ENCODE results near the gene FNIP1.
A peak's percentile ranks its signal among the peaks of the same experiment; 100 is the strongest.

FNIP1 gene

DNA sequence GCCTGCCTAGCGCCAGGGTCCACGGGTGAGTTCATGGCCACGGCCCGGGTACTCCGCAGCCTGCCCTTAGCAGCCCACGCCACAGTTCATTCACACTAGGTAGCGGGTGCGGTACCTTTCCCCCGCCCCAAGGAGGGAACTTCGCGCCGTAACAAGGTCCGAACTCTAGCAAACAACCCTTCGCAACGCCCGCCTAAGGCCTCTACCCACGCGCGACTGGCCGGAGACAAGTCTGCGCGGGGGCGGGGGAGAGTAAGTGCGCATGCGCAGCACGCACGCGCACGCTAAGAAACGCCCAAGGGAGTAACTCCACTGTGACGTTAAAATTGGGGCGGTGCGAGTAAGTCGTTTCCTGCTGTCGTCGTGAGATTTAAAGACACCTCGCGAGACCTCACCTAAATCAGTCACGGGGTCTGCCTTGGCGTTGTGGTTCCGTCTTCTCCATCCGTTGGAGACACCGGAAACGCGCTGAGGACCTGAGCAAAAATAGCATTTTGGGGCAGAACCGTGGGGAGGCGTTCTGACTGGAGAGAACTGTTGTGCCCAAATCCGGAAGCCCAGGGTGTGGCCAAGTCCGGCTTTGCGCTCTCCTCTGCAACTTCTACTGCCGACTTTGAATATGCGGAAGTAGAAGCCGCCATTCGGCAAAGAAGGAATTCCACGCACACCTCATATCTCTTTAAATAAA is 161.7 kb downstream of the FNIP1 start, which contains the start of gene RAPGEF6:
Gene RAPGEF6 (minus strand): TSS at position 234 of the 688 bp plus-strand sequence. CDS start 199 bp downstream, at position 35.
- H3K27me3 ChIP-seq (replicated peaks): no peaks in the 10 kb centered on the region
- peak within 1 kb of the TSS; percentile 91 for H3K27ac ChIP-seq
- in situ Hi-C loops (cut with HindIII; ENCODE audit: low pct_ligation_motif_present, low sequenced_read_pairs): no loop called here
- no peaks in the 10 kb centered on the region for H3K36me3 ChIP-seq (replicated peaks)
- DNase-seq: peak; percentile 100
- peak within 1 kb of the TSS; percentile 91 for H3K4me3 ChIP-seq (ENCODE audit: low read depth, low read length)
- TF ChIP-seq, protein P1, sequence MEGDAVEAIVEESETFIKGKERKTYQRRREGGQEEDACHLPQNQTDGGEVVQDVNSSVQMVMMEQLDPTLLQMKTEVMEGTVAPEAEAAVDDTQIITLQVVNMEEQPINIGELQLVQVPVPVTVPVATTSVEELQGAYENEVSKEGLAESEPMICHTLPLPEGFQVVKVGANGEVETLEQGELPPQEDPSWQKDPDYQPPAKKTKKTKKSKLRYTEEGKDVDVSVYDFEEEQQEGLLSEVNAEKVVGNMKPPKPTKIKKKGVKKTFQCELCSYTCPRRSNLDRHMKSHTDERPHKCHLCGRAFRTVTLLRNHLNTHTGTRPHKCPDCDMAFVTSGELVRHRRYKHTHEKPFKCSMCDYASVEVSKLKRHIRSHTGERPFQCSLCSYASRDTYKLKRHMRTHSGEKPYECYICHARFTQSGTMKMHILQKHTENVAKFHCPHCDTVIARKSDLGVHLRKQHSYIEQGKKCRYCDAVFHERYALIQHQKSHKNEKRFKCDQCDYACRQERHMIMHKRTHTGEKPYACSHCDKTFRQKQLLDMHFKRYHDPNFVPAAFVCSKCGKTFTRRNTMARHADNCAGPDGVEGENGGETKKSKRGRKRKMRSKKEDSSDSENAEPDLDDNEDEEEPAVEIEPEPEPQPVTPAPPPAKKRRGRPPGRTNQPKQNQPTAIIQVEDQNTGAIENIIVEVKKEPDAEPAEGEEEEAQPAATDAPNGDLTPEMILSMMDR (IDR thresholded peaks at IDR 0.05; ENCODE audit: low read depth, low read length, missing control alignments): peak; percentile 3

DNA sequence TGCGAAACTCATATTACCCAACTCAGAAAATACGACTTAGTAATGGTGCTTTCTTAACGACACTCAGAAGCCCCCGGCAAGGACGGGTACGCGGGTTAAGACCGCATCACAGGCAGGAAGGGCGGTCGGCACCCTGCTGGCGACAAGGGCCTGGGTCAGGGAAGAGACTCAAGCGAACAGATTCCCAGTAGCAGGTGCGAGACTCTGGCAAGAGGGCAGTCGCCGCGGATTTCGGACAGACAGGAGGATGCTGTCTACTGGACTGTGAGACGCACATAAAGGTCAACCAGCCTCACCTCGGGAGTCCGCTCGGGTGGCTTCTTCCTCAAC is 162.2 kb downstream of the FNIP1 start:
- Histone ChIP-seq H3K4me3 (ENCODE audit: low read depth, low read length) (peak overlapping the region; percentile 91), H3K27ac (peak overlapping the region; percentile 91), H3K36me3 (replicated peaks) (no peaks in the 10 kb centered on the region), H3K27me3 (replicated peaks) (no peaks in the 10 kb centered on the region)
- TF ChIP-seq, protein P1 (IDR thresholded peaks at IDR 0.05; ENCODE audit: low read depth, low read length, missing control alignments): peak; percentile 24
- peak; percentile 42 for DNase-seq
- in situ Hi-C loops (cut with HindIII; ENCODE audit: low pct_ligation_motif_present, low sequenced_read_pairs): no loop called here

DNA sequence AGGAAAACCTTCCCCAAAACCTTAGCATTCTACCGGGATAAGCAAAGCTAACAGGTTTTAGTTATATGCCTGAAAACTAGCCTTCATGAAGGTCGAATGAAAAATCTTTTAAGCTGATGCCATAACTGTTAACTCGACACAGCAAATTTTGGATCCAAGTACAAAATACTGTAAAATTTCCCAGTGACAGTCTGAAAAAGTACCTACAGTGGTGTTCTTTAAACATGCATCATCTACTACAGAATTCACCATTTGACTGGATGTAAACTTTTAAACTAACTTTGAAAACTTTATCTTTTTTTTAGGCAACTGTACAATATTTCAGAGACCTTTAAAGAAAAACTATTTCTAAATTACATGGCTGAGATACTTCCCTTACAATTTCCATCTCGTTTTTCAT is 162.6 kb downstream of the FNIP1 start:
- in situ Hi-C loops (cut with HindIII; ENCODE audit: low pct_ligation_motif_present, low sequenced_read_pairs): no loop called here
- H3K4me3 ChIP-seq (ENCODE audit: low read depth, low read length): peak overlapping the region; percentile 91
- H3K27me3 ChIP-seq (replicated peaks): no peaks in the 10 kb centered on the region
- TF ChIP-seq, protein P1 (IDR thresholded peaks at IDR 0.05; ENCODE audit: low read depth, low read length, missing control alignments): no peak
- no peaks in the 10 kb centered on the region for H3K36me3 ChIP-seq (replicated peaks)
- peak overlapping the region; percentile 91 for H3K27ac ChIP-seq
- DNase-seq: no peak

DNA sequence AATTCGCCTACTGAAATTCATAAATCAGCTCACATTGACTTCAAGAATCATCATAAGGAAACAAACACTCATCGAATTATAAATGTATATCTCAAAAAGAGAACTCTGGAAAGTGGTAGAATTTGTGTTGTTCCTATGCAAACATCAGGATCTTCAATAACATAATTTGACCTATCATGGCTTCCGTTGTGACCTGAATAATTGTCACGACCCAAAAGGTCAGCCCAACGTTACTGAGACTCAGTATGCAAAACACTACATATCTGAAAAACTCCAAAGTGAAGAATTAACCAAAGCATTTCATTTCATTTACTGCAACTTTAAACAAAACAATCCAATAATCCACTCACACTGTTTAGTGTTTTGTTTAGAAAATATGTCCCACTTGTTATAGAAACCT is 163.0 kb downstream of the FNIP1 start:
- TF ChIP-seq, protein P1 (IDR thresholded peaks at IDR 0.05; ENCODE audit: low read depth, low read length, missing control alignments): no peak
- Histone ChIP-seq H3K4me3 (ENCODE audit: low read depth, low read length) (peak overlapping the region; percentile 91), H3K36me3 (replicated peaks) (no peaks in the 10 kb centered on the region), H3K27me3 (replicated peaks) (no peaks in the 10 kb centered on the region), H3K27ac (peak overlapping the region; percentile 91)
- in situ Hi-C loops (cut with HindIII; ENCODE audit: low pct_ligation_motif_present, low sequenced_read_pairs): no loop called here
- no peak for DNase-seq

DNA sequence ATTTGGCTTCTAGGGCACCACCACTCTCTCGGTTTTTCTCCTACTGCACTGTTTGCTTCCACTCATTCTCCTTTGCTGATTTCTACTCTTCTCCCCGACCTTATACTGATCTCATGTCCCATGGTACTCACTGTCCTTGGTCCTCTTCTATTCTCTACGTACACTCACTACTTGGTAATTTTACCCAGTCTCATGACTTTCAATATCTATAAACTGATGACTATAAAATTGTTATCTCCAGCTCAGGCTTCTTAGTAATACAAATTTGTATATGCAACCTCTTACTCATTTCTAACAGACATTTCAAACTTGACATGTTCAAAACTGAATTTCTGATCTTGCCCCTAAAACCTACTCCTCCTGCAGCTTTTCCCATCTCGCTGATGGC is 165.9 kb downstream of the FNIP1 start:
- Histone ChIP-seq H3K27me3 (replicated peaks) (no peaks in the 10 kb centered on the region), H3K27ac (no peak overlapping the region), H3K36me3 (replicated peaks) (no peaks in the 10 kb centered on the region), H3K4me3 (ENCODE audit: low read depth, low read length) (no peak overlapping the region)
- TF ChIP-seq, protein P1 (IDR thresholded peaks at IDR 0.05; ENCODE audit: low read depth, low read length, missing control alignments): no peak
- in situ Hi-C loops (cut with HindIII; ENCODE audit: low pct_ligation_motif_present, low sequenced_read_pairs): no loop called here
- no peak for DNase-seq

Data from brain microvascular endothelial cell (primary cell).